BLaER1 treated with 17β-estradiol and CSF1 and Interleukin-3, amounts not matched to agents 10 nM and 100 nM (cell line): ENCODE results near the gene CUBN.

Experiments
- H3K27ac ChIP-seq, 11 experiments: shearing (Covaris generic); formaldehyde crosslinking; 2 replicates each; pipeline ENCODE4 v1.8.1; 2022
- H3K27me3 ChIP-seq, 11 experiments: shearing (Covaris generic); formaldehyde crosslinking; 2 replicates each; pipeline ENCODE4 v1.8.1; 2022
- H3K36me3 ChIP-seq, 11 experiments: shearing (Covaris generic); formaldehyde crosslinking; 2 replicates each; pipeline ENCODE4 v1.8.1; 2022
- H3K4me1 ChIP-seq, 10 experiments: shearing (Covaris generic); formaldehyde crosslinking; 2 replicates each; pipeline ENCODE4 v1.8.1; 2022
- H3K4me2 ChIP-seq, 11 experiments: shearing (Covaris generic); formaldehyde crosslinking; 2 replicates each; pipeline ENCODE4 v1.8.1; 2022
- H3K4me3 ChIP-seq, 10 experiments: shearing (Covaris generic); formaldehyde crosslinking; 2 replicates each; pipeline ENCODE4 v1.8.1; 2022
- H3K9ac ChIP-seq, 11 experiments: shearing (Covaris generic); formaldehyde crosslinking; 2 replicates each; pipeline ENCODE4 v1.8.1; 2022
- H3K9me3 ChIP-seq, 11 experiments: shearing (Covaris generic); formaldehyde crosslinking; replicated peaks in 1 of 11; 2 replicates each; pipeline ENCODE4 v1.8.1; 2022
- H4K20me1 ChIP-seq, 11 experiments: shearing (Covaris generic); formaldehyde crosslinking; 2 replicates each; pipeline ENCODE4 v1.8.1; 2022
- Cebpa-rat ChIP-seq, 11 experiments: shearing (Covaris generic); IDR thresholded peaks; 2 replicates each; pipeline ENCODE4 v1.8.1; 2022

CUBN gene

GRCh38 chr10:17060289-17060688, 69.3 kb downstream of the CUBN start:
- no peaks in the 10 kb centered on the region for H4K20me1 ChIP-seq
- no peak overlapping the region for H3K9ac ChIP-seq
- no peak overlapping the region for H3K4me3 ChIP-seq
- no peaks in the 10 kb centered on the region for H3K36me3 ChIP-seq
- no peak overlapping the region for H3K27ac ChIP-seq
- H3K27me3 ChIP-seq = no peaks in the 10 kb centered on the region
- TF ChIP-seq Cebpa-rat (IDR thresholded peaks at IDR 0.05) = no peak
- no peaks in the 10 kb centered on the region for H3K9me3 ChIP-seq
- H3K4me1 ChIP-seq = no peaks in the 10 kb centered on the region
- H3K4me2 ChIP-seq = no peak overlapping the region

- Histone ChIP-seq H3K27me3 (no peaks in the 10 kb centered on the region), H4K20me1 (no peaks in the 10 kb centered on the region), H3K4me2 (no peak overlapping the region), H3K36me3 (no peaks in the 10 kb centered on the region), H3K27ac (no peak overlapping the region), H3K9me3 (no peaks in the 10 kb centered on the region), H3K4me3 (no peak overlapping the region), H3K4me1 (no peaks in the 10 kb centered on the region), H3K9ac (no peak overlapping the region)
- TF ChIP-seq Cebpa-rat (IDR thresholded peaks at IDR 0.05) = no peak
These were observed 70.4 kb downstream of the CUBN start for GRCh38 chr10:17059197-17059688.

GRCh38 chr10:17058093-17058492, 71.5 kb downstream of the CUBN start:
- Histone ChIP-seq H3K9me3 (no peaks in the 10 kb centered on the region), H3K4me1 (no peaks in the 10 kb centered on the region), H3K9ac (no peak overlapping the region), H3K4me2 (no peak overlapping the region), H3K36me3 (no peaks in the 10 kb centered on the region), H4K20me1 (no peaks in the 10 kb centered on the region), H3K4me3 (no peak overlapping the region), H3K27ac (no peak overlapping the region), H3K27me3 (no peaks in the 10 kb centered on the region)
- TF ChIP-seq Cebpa-rat (IDR thresholded peaks at IDR 0.05) = no peak

GRCh38 chr10:17056781-17057428, 72.7 kb downstream of the CUBN start:
- Histone ChIP-seq H3K4me1 (no peaks in the 10 kb centered on the region), H3K9ac (no peak overlapping the region), H3K4me3 (no peak overlapping the region), H3K9me3 (peaks cover 4 to 11% (median 7%) of the 10 kb centered on the region in 11 experiments; a peak in 13 of 22 replicates), H3K27ac (no peak overlapping the region), H3K4me2 (no peak overlapping the region), H4K20me1 (no peaks in the 10 kb centered on the region), H3K27me3 (no peaks in the 10 kb centered on the region), H3K36me3 (no peaks in the 10 kb centered on the region)
- no peak for TF ChIP-seq Cebpa-rat (IDR thresholded peaks at IDR 0.05)

GRCh38 chr10:17053513-17053912, 76.1 kb downstream of the CUBN start:
- Histone ChIP-seq H3K27me3 (no peaks in the 10 kb centered on the region), H3K4me3 (no peak overlapping the region), H3K9ac (no peak overlapping the region), H3K27ac (no peak overlapping the region), H4K20me1 (no peaks in the 10 kb centered on the region), H3K36me3 (no peaks in the 10 kb centered on the region), H3K9me3 (peaks cover 5 to 19% (median 10%) of the 10 kb centered on the region in 11 experiments; a peak in 14 of 22 replicates), H3K4me2 (no peak overlapping the region), H3K4me1 (no peaks in the 10 kb centered on the region)
- no peak for TF ChIP-seq Cebpa-rat (IDR thresholded peaks at IDR 0.05)

DNA sequence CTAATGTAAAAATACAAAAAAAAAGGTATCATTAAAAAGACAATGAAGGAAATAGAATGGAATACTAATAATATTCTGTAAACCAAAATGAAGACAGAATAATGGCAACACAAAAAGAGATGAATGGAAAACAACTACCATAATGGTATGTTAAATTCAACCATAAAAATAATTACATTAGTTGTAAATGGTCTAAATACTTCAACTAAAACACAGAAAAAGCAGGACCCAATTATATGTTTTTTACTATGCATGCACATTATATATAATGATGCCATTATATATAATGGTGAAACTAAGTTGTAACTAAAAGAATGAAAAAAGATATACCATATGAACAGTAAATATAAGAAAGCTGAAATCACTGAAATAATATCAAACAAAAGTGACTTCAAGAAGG, 76.5 kb downstream of the CUBN start:
- TF ChIP-seq Cebpa-rat (IDR thresholded peaks at IDR 0.05) = no peak
- Histone ChIP-seq H3K27ac (no peak overlapping the region), H3K4me2 (no peak overlapping the region), H3K27me3 (no peaks in the 10 kb centered on the region), H3K4me3 (no peak overlapping the region), H3K36me3 (no peaks in the 10 kb centered on the region), H3K9ac (no peak overlapping the region), H3K9me3 (peaks cover 5 to 19% (median 10%) of the 10 kb centered on the region in 11 experiments; a peak in 14 of 22 replicates), H4K20me1 (no peaks in the 10 kb centered on the region), H3K4me1 (no peaks in the 10 kb centered on the region)

- no peaks in the 10 kb centered on the region for H3K27me3 ChIP-seq
- no peak overlapping the region for H3K4me2 ChIP-seq
- no peaks in the 10 kb centered on the region for H4K20me1 ChIP-seq
- no peak overlapping the region for H3K4me3 ChIP-seq
- no peaks in the 10 kb centered on the region for H3K4me1 ChIP-seq
- no peaks in the 10 kb centered on the region for H3K36me3 ChIP-seq
- TF ChIP-seq Cebpa-rat (IDR thresholded peaks at IDR 0.05) = no peak
- H3K27ac ChIP-seq = no peak overlapping the region
- H3K9me3 ChIP-seq = peaks cover 5 to 19% (median 10%) of the 10 kb centered on the region in 11 experiments; a peak in 14 of 22 replicates
- no peak overlapping the region for H3K9ac ChIP-seq
These were observed 77.8 kb downstream of the CUBN start for GRCh38 chr10:17051851-17052250.

GRCh38 chr10:17049195-17049594, 80.4 kb downstream of the CUBN start:
- Histone ChIP-seq H3K4me2 (no peak overlapping the region), H3K4me3 (no peak overlapping the region), H3K36me3 (no peaks in the 10 kb centered on the region), H3K9me3 (peaks cover 5 to 19% (median 10%) of the 10 kb centered on the region in 11 experiments; a peak in 14 of 22 replicates), H3K9ac (no peak overlapping the region), H3K27me3 (no peaks in the 10 kb centered on the region), H3K27ac (no peak overlapping the region), H3K4me1 (no peaks in the 10 kb centered on the region), H4K20me1 (no peaks in the 10 kb centered on the region)
- TF ChIP-seq Cebpa-rat (IDR thresholded peaks at IDR 0.05) = no peak

DNA sequence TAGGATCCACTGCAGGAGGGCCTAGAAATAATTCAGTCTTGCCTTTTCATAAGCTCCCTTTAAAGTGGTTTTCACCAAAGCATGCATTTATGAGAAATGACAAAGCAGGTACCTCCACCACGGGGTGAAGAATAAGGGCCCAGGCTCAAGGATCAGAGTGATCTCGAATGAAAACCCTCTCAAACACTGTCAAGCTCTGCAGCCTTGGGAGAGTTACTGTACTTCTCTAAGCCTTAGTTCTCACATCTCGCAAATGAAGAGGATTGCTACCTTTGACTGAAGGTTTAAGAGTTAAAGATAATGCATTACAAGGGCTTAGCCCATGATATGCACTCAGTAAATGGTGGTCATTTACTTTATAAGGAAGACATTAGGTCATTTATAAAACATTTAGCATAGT, 81.7 kb downstream of the CUBN start:
- Histone ChIP-seq H3K4me2 (no peak overlapping the region), H3K4me1 (no peaks in the 10 kb centered on the region), H3K27me3 (no peaks in the 10 kb centered on the region), H3K4me3 (no peak overlapping the region), H3K27ac (no peak overlapping the region), H3K36me3 (no peaks in the 10 kb centered on the region), H3K9me3 (peaks cover 5 to 19% (median 10%) of the 10 kb centered on the region in 11 experiments; a peak in 14 of 22 replicates), H3K9ac (no peak overlapping the region), H4K20me1 (no peaks in the 10 kb centered on the region)
- no peak for TF ChIP-seq Cebpa-rat (IDR thresholded peaks at IDR 0.05)

- Histone ChIP-seq H3K9me3 (peaks cover 0 to 11% (median 3%) of the 10 kb centered on the region in 11 experiments; a peak in 7 of 22 replicates), H3K4me1 (no peaks in the 10 kb centered on the region), H3K4me3 (no peak overlapping the region), H4K20me1 (no peaks in the 10 kb centered on the region), H3K9ac (no peak overlapping the region), H3K36me3 (no peaks in the 10 kb centered on the region), H3K4me2 (no peak overlapping the region), H3K27me3 (no peaks in the 10 kb centered on the region), H3K27ac (no peak overlapping the region)
- no peak for TF ChIP-seq Cebpa-rat (IDR thresholded peaks at IDR 0.05)
These were observed 82.6 kb downstream of the CUBN start for GRCh38 chr10:17046989-17047388.
